Spleen (tissue), 7 donors: ENCODE results near the gene LRRC8E.

Source experiments
- POLR2A ChIP-seq, 3 donors: fragments of 450-650 bp; IDR thresholded peaks; one replicate each; pipeline ENCODE4 v1.5.1; 2017; ENCODE audit warnings: antibody characterized with exemption in 3 of 3, mild to moderate bottlenecking in 1 of 3
- TF ChIP-seq, protein P1 (sequence below), 11 experiments: fragments of 200-600 bp in 7 of 11; fragments of 450-650 bp in 4 of 11; sonication (generic) in 4 of 11; IDR thresholded peaks in 8 of 11; conservative IDR thresholded peaks in 3 of 11; 1 replicate in 7 of 11; 2 replicates in 4 of 11; pipeline versions ENCODE4 v1.4.0 to v1.8.0; 2016 to 2021; ENCODE audit warnings: antibody characterized with exemption in 11 of 11, inconsistent platforms in 4 of 11, mild to moderate bottlenecking in 1 of 11
- donor health status: DM: no; HTN: no; CAD: no; lungs with moderate emphysema.
- donor health status: DM: no; HTN: no; CAD: no.
- donor health status: DM: no; HTN: no; CAD: no.

DNA sequence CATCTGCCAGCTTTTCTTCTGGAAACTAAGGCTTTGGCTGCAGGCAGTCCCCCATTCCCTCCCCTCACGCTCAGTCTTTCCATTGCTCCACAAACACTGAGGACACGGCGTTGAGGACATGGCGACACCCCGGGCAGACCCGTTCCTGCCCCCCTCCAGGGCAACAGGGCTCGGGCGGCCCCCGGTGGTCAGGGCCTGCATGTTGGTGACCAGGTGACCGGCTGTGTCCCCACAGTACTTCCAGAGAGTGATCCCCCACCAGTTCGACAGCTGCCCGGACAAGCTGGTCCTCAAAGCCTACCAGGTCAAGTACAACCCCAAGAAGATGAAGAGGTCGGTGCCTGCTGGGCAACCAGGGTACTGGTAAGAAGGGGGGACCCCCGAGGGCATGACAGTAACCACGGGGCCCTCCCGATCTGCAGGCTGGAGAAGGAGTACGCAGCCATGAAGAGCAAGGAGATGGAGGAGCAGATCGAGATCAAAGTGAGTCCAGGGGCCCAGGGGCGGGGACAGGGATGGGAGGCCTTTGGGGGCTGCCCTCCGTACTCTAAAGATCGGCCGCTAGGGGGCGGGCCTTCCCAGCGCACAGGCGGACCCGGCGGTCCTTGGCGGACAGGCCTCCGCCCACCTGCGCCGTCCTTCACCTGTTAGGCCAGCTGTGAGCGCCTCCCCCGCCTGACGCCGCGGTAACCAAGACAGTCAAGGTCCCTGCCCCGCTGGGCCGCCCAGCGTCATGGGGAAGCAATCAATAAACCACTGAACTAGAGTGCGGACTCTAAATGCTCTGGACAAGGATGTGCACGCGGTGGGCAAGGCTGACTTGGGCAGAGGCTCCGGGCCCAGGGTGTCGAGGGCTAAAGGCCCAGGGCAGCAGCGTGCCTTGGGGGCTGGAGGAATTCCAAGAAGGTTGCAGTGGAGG, 35.2 kb upstream of the LRRC8E start:
- TF ChIP-seq POLR2A (IDR thresholded peaks at IDR 0.05), result no peak
- TF ChIP-seq, protein P1, sequence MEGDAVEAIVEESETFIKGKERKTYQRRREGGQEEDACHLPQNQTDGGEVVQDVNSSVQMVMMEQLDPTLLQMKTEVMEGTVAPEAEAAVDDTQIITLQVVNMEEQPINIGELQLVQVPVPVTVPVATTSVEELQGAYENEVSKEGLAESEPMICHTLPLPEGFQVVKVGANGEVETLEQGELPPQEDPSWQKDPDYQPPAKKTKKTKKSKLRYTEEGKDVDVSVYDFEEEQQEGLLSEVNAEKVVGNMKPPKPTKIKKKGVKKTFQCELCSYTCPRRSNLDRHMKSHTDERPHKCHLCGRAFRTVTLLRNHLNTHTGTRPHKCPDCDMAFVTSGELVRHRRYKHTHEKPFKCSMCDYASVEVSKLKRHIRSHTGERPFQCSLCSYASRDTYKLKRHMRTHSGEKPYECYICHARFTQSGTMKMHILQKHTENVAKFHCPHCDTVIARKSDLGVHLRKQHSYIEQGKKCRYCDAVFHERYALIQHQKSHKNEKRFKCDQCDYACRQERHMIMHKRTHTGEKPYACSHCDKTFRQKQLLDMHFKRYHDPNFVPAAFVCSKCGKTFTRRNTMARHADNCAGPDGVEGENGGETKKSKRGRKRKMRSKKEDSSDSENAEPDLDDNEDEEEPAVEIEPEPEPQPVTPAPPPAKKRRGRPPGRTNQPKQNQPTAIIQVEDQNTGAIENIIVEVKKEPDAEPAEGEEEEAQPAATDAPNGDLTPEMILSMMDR (IDR thresholded peaks at IDR 0.05 in 8 of 11, conservative IDR thresholded peaks at IDR 0.05 in 3 of 11), result peak; percentile 57 to 91 (median 82)
